Measurements from ENCODE around the gene HOXC11. TPM values are rescaled to one million over a fixed set of nuclear protein-coding genes. Genes with fewer than 3 reads are reported as not detected.
A peak's percentile ranks its signal among the peaks of the same experiment; 100 is the strongest.

HOXC11 gene
- total RNA-seq, 4 donors from 2014 or later = 3.1 to 3.7 (median 3.5) TPM

DNA sequence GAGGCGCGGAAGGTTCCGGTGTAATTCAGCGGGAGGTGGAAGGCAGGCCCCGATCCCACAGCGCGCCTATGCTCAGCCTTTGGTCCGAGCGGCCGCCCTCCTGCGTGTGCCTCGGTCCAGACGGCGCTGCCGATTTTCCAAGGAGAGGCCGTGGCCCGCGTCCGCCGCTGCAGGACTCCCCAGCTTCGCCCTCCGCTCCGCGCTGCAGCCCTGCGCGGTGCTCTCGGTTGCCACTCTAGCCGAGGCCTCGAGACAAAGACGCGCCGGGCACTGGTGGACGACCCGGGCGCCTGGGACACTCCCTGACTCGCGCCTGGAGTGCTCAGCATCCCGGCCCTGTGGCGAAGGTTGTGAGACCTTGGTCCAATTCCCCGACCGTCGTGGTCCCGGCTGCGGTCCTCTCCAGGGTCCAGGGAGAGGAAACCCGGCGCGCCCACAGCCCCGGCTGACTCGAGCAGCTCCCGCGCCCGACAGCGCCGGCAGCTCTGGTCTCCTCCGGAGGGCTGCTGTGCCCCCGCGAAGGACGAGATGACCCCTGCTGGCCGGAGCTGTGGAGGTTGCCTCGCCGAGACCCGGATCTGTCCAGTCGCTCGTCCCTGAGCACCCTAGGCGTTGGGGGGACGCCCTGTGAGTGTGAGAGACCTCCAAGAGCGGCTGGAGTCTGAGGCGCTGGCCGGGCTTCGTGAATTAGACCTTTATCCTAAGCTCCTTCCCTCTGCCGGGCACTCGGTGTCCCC is 11.7 kb upstream of the HOXC11 start:
- 42% methylated on average over 40 of the region's 72 CpGs for WGBS

DNA sequence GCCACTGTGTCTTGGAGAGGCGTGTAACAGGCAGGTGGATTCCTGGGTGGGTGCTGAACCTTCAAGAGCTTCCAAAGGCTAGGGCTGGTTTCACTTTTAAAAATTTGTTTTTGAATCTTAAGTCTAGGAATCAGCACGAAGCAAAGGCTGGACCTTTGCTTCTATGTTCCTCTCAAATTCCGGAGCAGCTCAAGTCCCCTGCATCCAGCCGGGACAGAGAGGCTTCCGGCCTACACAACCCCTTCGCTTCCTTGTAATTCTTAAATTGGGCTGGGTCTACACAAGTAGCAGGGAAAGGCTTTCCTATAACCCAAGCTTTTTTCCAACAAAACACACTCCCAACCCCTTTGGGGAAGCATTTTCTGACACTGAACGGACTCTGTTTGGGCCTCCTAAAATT is 9.9 kb upstream of the HOXC11 start:
- TF ChIP-seq POLR2A (IDR thresholded peaks at IDR 0.05) (no peak), POLR2AphosphoS5 (IDR thresholded peaks at IDR 0.05) (no peak)
- TF ChIP-seq, protein P1, sequence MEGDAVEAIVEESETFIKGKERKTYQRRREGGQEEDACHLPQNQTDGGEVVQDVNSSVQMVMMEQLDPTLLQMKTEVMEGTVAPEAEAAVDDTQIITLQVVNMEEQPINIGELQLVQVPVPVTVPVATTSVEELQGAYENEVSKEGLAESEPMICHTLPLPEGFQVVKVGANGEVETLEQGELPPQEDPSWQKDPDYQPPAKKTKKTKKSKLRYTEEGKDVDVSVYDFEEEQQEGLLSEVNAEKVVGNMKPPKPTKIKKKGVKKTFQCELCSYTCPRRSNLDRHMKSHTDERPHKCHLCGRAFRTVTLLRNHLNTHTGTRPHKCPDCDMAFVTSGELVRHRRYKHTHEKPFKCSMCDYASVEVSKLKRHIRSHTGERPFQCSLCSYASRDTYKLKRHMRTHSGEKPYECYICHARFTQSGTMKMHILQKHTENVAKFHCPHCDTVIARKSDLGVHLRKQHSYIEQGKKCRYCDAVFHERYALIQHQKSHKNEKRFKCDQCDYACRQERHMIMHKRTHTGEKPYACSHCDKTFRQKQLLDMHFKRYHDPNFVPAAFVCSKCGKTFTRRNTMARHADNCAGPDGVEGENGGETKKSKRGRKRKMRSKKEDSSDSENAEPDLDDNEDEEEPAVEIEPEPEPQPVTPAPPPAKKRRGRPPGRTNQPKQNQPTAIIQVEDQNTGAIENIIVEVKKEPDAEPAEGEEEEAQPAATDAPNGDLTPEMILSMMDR (IDR thresholded peaks at IDR 0.05) = no peak
- Histone ChIP-seq H3K27ac (no peak overlapping the region), H3K4me3 (no peak overlapping the region), H3K36me3 (no peaks in the 10 kb centered on the region), H3K9me3 (no peaks in the 10 kb centered on the region), H3K27me3 (peaks cover 93% of the 10 kb centered on the region), H3K4me1 (peaks cover 9% of the 10 kb centered on the region)
- WGBS = 50% methylated on average over 7 of the region's 7 CpGs
- no peak for DNase-seq (ENCODE audit: low spot score in 2 of 2)

More for the DNA sequence above, 11.7 kb upstream of the HOXC11 start:
- peaks cover 21% of the 10 kb centered on the region for H3K4me1 ChIP-seq
- H3K9me3 ChIP-seq = no peaks in the 10 kb centered on the region
- H3K36me3 ChIP-seq = no peaks in the 10 kb centered on the region
- TF ChIP-seq POLR2A (IDR thresholded peaks at IDR 0.05) (no peak), POLR2AphosphoS5 (IDR thresholded peaks at IDR 0.05) (no peak), EP300 (IDR thresholded peaks at IDR 0.05) (no peak)
- TF ChIP-seq, protein P1 (IDR thresholded peaks at IDR 0.05) = no peak
- peak in 1 of 2 donors; percentile 63 for DNase-seq (ENCODE audit: low spot score in 2 of 2)
- H3K27me3 ChIP-seq = peaks cover 97% of the 10 kb centered on the region
- H3K27ac ChIP-seq = no peak overlapping the region
- H3K4me3 ChIP-seq = no peak overlapping the region

DNA sequence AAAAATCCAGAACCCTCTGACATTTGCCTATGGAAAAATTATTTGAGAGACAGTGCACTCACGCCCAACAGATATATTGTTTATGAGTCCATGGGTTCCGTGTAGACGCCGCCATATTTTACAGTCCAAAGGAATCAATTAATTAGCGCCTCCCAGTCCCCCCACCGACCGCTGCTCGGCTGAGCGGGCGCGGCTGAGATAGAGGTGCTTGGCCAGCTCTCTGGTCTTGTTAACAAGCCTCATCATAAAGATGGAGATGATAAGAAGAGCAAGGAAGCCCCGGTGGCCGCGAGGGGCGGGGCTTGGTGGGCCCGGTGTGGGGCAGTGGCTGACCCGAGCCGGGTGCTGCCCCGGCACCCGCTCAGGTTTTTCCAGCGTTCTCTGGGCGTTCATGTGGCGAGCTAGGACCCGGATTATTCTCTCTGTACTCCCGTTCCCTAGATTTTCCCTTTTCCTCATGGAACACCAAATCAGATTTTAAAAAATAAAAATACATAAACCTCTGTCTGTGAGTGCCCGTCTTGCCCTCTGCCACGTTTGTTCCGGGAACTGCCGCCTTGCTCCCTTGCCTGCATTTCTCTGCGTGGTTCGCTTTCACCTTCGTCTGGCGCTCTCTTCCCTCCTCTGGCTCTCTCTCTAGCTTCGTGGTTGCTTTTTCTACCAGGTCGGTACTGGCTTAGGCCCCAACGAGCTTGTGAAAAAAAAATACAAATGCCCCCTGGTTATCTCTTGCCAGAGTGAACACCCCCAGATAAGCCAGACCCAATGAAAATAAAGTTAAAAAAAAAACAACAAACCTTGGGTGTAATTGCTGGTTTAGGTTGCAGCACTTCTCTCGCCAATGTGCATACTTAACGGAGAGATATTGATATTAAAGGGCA is 9.3 kb upstream of the HOXC11 start:
- DNase-seq (ENCODE audit: low spot score in 2 of 2) = peak in 1 of 2 donors; percentile 65
- no peak for TF ChIP-seq EP300 (IDR thresholded peaks at IDR 0.05)
- TF ChIP-seq POLR2A (IDR thresholded peaks at IDR 0.05) = no peak
- TF ChIP-seq POLR2AphosphoS5 (IDR thresholded peaks at IDR 0.05) = no peak
- TF ChIP-seq, protein P1 (IDR thresholded peaks at IDR 0.05) = no peak
- Histone ChIP-seq H3K27ac (no peak overlapping the region), H3K4me1 (peaks cover 9% of the 10 kb centered on the region), H3K27me3 (peaks cover 86% of the 10 kb centered on the region), H3K4me3 (no peak overlapping the region), H3K36me3 (no peaks in the 10 kb centered on the region), H3K9me3 (no peaks in the 10 kb centered on the region)
- WGBS = 50% methylated on average over 38 of the region's 38 CpGs

DNA sequence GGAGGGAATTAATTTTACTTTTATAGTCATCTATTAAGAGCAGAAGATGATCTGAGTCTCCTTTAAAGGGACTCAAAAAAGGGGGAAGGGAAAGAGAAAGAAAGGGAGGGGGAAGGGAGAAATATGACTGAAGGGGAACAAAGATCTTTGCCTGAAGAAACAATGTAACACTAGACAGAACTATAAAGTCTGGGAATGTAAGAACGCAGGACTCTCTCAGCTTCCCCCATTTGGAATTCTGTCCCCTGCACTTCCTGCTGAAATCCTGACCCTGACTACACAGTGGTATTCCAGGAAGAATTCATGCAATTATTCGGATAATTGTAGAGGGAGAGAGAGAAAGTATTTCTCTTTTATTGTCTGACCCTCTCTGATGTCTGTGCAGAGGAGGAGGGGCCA is 8.6 kb upstream of the HOXC11 start:
- WGBS = 55% methylated on average over 2 of the region's 2 CpGs
- Histone ChIP-seq H3K4me1 (peaks cover 9% of the 10 kb centered on the region), H3K36me3 (no peaks in the 10 kb centered on the region), H3K27ac (no peak overlapping the region), H3K9me3 (no peaks in the 10 kb centered on the region), H3K27me3 (peaks cover 85% of the 10 kb centered on the region), H3K4me3 (no peak overlapping the region)
- no peak for DNase-seq (ENCODE audit: low spot score in 2 of 2)
- TF ChIP-seq, protein P1 (IDR thresholded peaks at IDR 0.05) = no peak
- no peak for TF ChIP-seq EP300 (IDR thresholded peaks at IDR 0.05)
- no peak for TF ChIP-seq POLR2AphosphoS5 (IDR thresholded peaks at IDR 0.05)
- TF ChIP-seq POLR2A (IDR thresholded peaks at IDR 0.05) = no peak
